Esophagus squamous epithelium (tissue), 5 donors: ENCODE measurements around the gene ACTL9. TPM values are rescaled to one million over a fixed set of nuclear protein-coding genes. Genes with fewer than 3 reads are reported as not detected.

Experiments used
- DNase-seq: peaks from one replicate; lab custom pipeline; 2025; lab: John Stamatoyannopoulos, UW
- H3K27ac ChIP-seq, 4 donors: fragments of 200-600 bp; sonication (generic); one replicate each; pipeline ENCODE4 v1.5.1; 2016 to 2019; ENCODE audit warnings: mild to moderate bottlenecking in 1 of 4
- H3K27me3 ChIP-seq, 4 donors: fragments of 200-600 bp; sonication (generic); 1 replicate in 3 of 4; 2 replicates in 1 of 4; pipeline versions ENCODE4 v1.5.1 to v1.6.0; 2017 to 2021; ENCODE audit warnings: antibody characterized with exemption in 1 of 4
- H3K36me3 ChIP-seq, 3 donors: fragments of 200-600 bp; sonication (generic); one replicate each; pipeline ENCODE4 v1.5.1; 2016 to 2019
- H3K4me1 ChIP-seq, 3 donors: fragments of 200-600 bp; sonication (generic); one replicate each; pipeline ENCODE4 v1.5.1; 2017 to 2019
- H3K4me3 ChIP-seq, 4 donors: fragments of 200-600 bp; sonication (generic); 1 replicate in 3 of 4; 2 replicates in 1 of 4; pipeline ENCODE4 v1.5.1; 2016 to 2019; ENCODE audit warnings: mild to moderate bottlenecking in 2 of 4, moderate library complexity in 1 of 4
- H3K9me3 ChIP-seq, 3 donors: fragments of 200-600 bp; sonication (generic); one replicate each; pipeline ENCODE4 v1.5.1; 2016 to 2019
- POLR2A ChIP-seq, 4 donors: fragments of 450-650 bp; IDR thresholded peaks; one replicate each; pipeline ENCODE4 v1.6.1; 2017; ENCODE audit warnings: antibody characterized with exemption in 4 of 4, mild to moderate bottlenecking in 4 of 4, moderate library complexity in 3 of 4
- WGBS, 2 donors: methylation state at CpG; one replicate each; pipeline ENCODE4 v1.1.5; 2018; 5-methylcytosine and 5-hydroxymethylcytosine counted together
- intact Hi-C: fragments of 100-400 bp; cut with DNase I; formaldehyde crosslinking; loops from one replicate; pipeline ENCODE4 v1.15.0; 2022
- total RNA-seq, 4 donors: library from RNA; depleted of rRNA; stranded (reverse); fragments of >200 nt; gene quantifications; one replicate each; pipeline ENCODE4 v1.1.0, GENCODE V29; 2016
- TF ChIP-seq, protein P1 (sequence below), 6 experiments: fragments of 450-650 bp in 4 of 6; fragments of 200-600 bp in 2 of 6; sonication (generic) in 2 of 6; IDR thresholded peaks; one replicate each; pipeline ENCODE4 v1.5.1; 2016 to 2019; ENCODE audit warnings: antibody characterized with exemption in 6 of 6, mild to moderate bottlenecking in 4 of 6, moderate library complexity in 4 of 6
- donor health status: DM: yes; HTN: yes; CAD: no.

Gene ACTL9
- total RNA-seq, 4 donors from 2014 or later: not detected

DNA sequence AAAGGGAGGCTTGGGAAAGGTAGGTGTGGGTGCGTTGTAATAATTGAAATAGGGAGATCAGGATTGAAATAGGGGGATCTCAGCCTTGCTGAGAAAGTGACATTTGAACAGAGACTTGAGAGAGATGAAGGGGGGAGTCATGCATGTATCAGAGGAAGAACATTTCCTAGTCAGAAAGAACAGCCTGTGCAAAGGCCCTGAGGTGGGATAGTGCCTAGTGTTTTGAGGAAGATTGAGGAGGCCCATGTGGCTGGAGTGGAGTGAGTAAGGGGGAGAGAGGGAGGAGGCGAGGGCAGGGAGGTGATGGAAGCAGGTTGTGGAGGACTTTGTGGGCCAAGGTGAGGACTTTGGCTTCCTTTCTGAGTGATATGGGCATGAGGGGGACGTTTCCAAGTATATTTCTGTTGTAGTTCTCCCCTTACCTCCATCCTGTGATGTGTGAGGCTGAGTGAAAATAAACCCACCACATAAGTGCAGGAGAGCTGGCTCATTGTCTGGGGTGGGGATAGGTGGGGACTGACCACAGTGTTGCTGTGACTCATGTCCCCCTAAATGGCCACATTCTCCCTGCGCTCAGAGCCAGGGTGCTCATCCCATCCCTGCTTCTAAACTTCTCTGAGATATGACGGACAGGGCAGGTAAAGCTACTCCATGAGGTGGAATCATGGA, 17.8 kb downstream of the ACTL9 start:
- no peak for TF ChIP-seq POLR2A (IDR thresholded peaks at IDR 0.05)
- TF ChIP-seq, protein P1, sequence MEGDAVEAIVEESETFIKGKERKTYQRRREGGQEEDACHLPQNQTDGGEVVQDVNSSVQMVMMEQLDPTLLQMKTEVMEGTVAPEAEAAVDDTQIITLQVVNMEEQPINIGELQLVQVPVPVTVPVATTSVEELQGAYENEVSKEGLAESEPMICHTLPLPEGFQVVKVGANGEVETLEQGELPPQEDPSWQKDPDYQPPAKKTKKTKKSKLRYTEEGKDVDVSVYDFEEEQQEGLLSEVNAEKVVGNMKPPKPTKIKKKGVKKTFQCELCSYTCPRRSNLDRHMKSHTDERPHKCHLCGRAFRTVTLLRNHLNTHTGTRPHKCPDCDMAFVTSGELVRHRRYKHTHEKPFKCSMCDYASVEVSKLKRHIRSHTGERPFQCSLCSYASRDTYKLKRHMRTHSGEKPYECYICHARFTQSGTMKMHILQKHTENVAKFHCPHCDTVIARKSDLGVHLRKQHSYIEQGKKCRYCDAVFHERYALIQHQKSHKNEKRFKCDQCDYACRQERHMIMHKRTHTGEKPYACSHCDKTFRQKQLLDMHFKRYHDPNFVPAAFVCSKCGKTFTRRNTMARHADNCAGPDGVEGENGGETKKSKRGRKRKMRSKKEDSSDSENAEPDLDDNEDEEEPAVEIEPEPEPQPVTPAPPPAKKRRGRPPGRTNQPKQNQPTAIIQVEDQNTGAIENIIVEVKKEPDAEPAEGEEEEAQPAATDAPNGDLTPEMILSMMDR (IDR thresholded peaks at IDR 0.05): no peak
- DNase-seq: no peak
- H3K27ac ChIP-seq: no peak overlapping the region
- H3K9me3 ChIP-seq: no peaks in the 10 kb centered on the region
- no peaks in the 10 kb centered on the region for H3K36me3 ChIP-seq
- H3K4me3 ChIP-seq: no peak overlapping the region
- H3K27me3 ChIP-seq: peaks cover 0 to 16% (median 0%) of the 10 kb centered on the region in 4 donors
- 67 to 80% methylated on average over 5 of the region's 5 CpGs for WGBS, 2 donors
- intact Hi-C loops: no loop called here
- H3K4me1 ChIP-seq: no peaks in the 10 kb centered on the region

DNA sequence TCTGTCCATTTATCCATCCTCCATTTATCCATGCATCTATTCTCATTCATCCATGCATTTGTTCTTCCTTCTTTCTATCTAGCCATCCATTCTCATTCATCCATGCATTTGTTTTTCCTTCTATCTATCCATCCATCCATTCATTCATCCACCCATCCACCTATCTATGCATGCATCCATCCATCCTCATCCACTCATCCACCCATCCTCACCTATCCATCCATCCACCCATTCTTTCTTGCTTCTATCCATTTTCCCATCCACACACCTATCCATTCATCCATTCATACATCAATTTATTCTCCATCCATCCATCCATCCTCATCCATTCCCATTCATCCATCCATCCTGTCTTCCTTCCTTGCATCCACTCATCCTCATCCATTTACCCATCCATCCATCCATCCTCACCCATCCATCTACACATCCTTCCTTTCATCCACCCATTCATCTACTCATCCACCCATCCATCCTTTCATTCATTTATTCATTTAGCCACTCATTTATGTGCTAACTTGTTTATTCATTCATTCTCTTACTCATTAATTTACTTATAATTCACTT, 20.3 kb downstream of the ACTL9 start:
- no peak overlapping the region for H3K27ac ChIP-seq
- no peaks in the 10 kb centered on the region for H3K36me3 ChIP-seq
- H3K4me3 ChIP-seq: no peak overlapping the region
- peaks cover 0 to 13% (median 0%) of the 10 kb centered on the region in 4 donors for H3K27me3 ChIP-seq
- H3K4me1 ChIP-seq: no peaks in the 10 kb centered on the region
- intact Hi-C loops: no loop called here
- TF ChIP-seq, protein P1 (IDR thresholded peaks at IDR 0.05): no peak
- TF ChIP-seq POLR2A (IDR thresholded peaks at IDR 0.05): no peak
- no peak for DNase-seq
- no peaks in the 10 kb centered on the region for H3K9me3 ChIP-seq

GRCh38 chr19:8675066-8675465, 23.5 kb downstream of the ACTL9 start:
- Histone ChIP-seq H3K4me1 (no peaks in the 10 kb centered on the region), H3K9me3 (no peaks in the 10 kb centered on the region), H3K36me3 (no peaks in the 10 kb centered on the region), H3K27me3 (peaks cover 0 to 13% (median 0%) of the 10 kb centered on the region in 4 donors), H3K4me3 (no peak overlapping the region), H3K27ac (no peak overlapping the region)
- TF ChIP-seq POLR2A (IDR thresholded peaks at IDR 0.05): no peak
- TF ChIP-seq, protein P1 (IDR thresholded peaks at IDR 0.05): no peak
- intact Hi-C loops: no loop called here
- WGBS, 2 donors: 66 to 80% methylated on average over 3 of the region's 3 CpGs
- no peak for DNase-seq

DNA sequence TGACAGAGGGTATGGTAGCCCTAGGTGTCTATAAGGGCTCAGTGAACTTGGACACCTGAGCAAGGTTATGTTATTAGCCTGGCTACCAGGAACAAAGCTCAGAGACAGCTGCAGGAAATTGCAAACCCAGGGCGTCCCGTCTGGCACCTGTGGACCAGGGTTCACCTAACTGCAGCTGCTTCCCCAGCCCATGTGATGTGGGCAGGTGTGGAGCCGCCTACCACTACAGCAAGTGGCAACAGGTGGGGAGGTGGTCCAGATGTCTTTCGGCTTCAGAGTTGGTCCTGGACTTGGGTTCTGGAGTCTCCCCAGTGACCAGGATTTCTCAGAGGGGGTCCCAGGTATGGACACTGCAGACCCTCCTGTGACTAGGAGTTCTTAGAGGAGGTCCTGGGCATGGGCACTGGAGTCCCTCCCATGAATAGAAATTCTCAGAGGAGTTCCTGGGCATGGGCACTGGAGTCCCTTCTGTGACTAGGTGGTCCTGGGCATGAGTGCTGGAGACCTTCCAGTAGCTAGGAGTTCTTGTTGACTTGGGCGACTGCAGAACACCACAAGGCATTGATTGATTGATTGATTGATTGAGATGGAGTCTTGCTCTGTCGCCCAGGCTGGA, 25.2 kb downstream of the ACTL9 start:
- intact Hi-C loops: no loop called here
- Histone ChIP-seq H3K9me3 (no peaks in the 10 kb centered on the region), H3K4me1 (no peaks in the 10 kb centered on the region), H3K27me3 (peaks cover 0 to 13% (median 0%) of the 10 kb centered on the region in 4 donors), H3K27ac (no peak overlapping the region), H3K36me3 (no peaks in the 10 kb centered on the region), H3K4me3 (no peak overlapping the region)
- TF ChIP-seq, protein P1 (IDR thresholded peaks at IDR 0.05): no peak
- TF ChIP-seq POLR2A (IDR thresholded peaks at IDR 0.05): no peak
- 82 to 83% methylated on average over 2 of the region's 6 CpGs for WGBS, 2 donors
- no peak for DNase-seq

DNA sequence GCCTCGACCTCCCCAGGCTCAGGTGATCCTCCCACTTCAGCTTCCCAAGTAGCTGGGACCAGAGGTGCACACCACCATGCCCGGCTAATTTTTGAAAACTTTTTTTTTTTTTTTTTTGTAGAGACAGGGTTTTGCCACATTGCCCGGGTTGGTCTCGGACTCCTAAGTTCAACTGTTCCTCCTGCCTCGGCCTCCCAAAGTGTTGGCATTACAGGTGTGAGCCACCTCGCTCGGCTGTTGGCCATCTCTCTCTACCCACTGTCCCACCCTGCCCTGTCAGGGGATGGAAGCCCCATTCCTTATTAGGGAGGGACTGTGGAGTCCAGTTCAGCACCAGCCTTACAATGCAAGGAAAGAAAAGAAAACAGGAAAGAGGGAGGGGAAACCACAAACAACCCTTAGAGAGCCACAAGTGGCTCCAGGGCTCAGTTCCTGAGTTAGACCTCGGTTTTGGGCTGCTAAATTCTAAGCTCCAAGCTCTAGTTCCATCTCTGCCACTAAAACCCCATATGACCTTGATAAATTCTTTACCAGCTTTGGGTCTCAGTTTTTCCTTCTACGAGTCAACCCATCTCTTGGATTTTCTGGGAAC, 31.7 kb downstream of the ACTL9 start:
- Histone ChIP-seq H3K4me3 (no peak overlapping the region), H3K27ac (no peak overlapping the region), H3K4me1 (no peaks in the 10 kb centered on the region), H3K9me3 (no peaks in the 10 kb centered on the region), H3K36me3 (no peaks in the 10 kb centered on the region), H3K27me3 (peaks cover 0 to 41% (median 0%) of the 10 kb centered on the region in 4 donors)
- intact Hi-C loops: no loop called here
- WGBS, 2 donors: 42 to 62% methylated on average over 7 to 9 of the region's 9 CpGs
- TF ChIP-seq, protein P1 (IDR thresholded peaks at IDR 0.05): no peak
- TF ChIP-seq POLR2A (IDR thresholded peaks at IDR 0.05): no peak
- no peak for DNase-seq
